SK-N-SH treated with all-trans-retinoic acid at 6 μM for 48 hours (cell line): ENCODE results near the gene MERTK.

ENCODE experiments used
- ARNTL ChIP-seq: fragments of 450-650 bp; formaldehyde crosslinking; IDR thresholded peaks from 2 replicates; pipeline ENCODE4 v1.5.0; 2020; ENCODE audit warnings: low read depth, mild to moderate bottlenecking, moderate library complexity, borderline replicate concordance
- CREB5 ChIP-seq: fragments of 250-450 bp; sonication (Bioruptor Pico); IDR thresholded peaks from 2 replicates; pipeline ENCODE4 v1.5.1; 2020; ENCODE audit warnings: low read depth, mild to moderate bottlenecking, moderate library complexity
- CSRNP3 ChIP-seq: fragments of 250-450 bp; sonication (Bioruptor Pico); IDR thresholded peaks from 2 replicates; pipeline ENCODE4 v1.5.1; 2021; ENCODE audit warnings: mild to moderate bottlenecking, moderate library complexity
- ESRRG ChIP-seq: fragments of 250-450 bp; sonication (Bioruptor Pico); IDR thresholded peaks from 2 replicates; pipeline ENCODE4 v1.6.1; 2021; ENCODE audit warnings: mild to moderate bottlenecking
- GLIS3 ChIP-seq: fragments of 250-450 bp; sonication (Bioruptor Pico); IDR thresholded peaks from 2 replicates; pipeline ENCODE4 v1.5.0; 2020; ENCODE audit warnings: mild to moderate bottlenecking, moderate library complexity
- ISL1 ChIP-seq: fragments of 250-450 bp; sonication (Bioruptor Pico); IDR thresholded peaks from 2 replicates; pipeline ENCODE4 v2.1.2; 2022; ENCODE audit warnings: mild to moderate bottlenecking, moderate library complexity
- OSR1 ChIP-seq: fragments of 250-450 bp; sonication (Bioruptor Pico); IDR thresholded peaks from 2 replicates; pipeline ENCODE4 v1.8.0; 2022; ENCODE audit warnings: moderate library complexity, mild to moderate bottlenecking, inconsistent platforms
- PATZ1 ChIP-seq: fragments of 250-450 bp; sonication (Bioruptor Pico); IDR thresholded peaks from 2 replicates; pipeline ENCODE4 v1.8.0; 2020; ENCODE audit warnings: mild to moderate bottlenecking, moderate library complexity, borderline replicate concordance
- RARB ChIP-seq: fragments of 250-450 bp; sonication (Bioruptor Pico); IDR thresholded peaks from 2 replicates; pipeline ENCODE4 v1.8.0; 2021; ENCODE audit warnings: mild to moderate bottlenecking, moderate library complexity
- SNAI2 ChIP-seq: fragments of 250-450 bp; sonication (Bioruptor Pico); IDR thresholded peaks from 2 replicates; pipeline ENCODE4 v1.5.0; 2020; ENCODE audit warnings: mild to moderate bottlenecking, moderate library complexity
- TOX ChIP-seq: fragments of 250-450 bp; sonication (Bioruptor Pico); IDR thresholded peaks from 2 replicates; pipeline ENCODE4 v1.8.0; 2021; ENCODE audit warnings: mild to moderate bottlenecking, moderate library complexity, borderline replicate concordance
- ZFP3 ChIP-seq: fragments of 250-450 bp; sonication (Bioruptor Pico); IDR thresholded peaks from 2 replicates; pipeline ENCODE4 v1.5.0; 2020; ENCODE audit warnings: mild to moderate bottlenecking, moderate library complexity
- ZNF70 ChIP-seq: fragments of 450-650 bp; formaldehyde crosslinking; IDR thresholded peaks from 2 replicates; pipeline ENCODE4 v1.5.0; 2020; ENCODE audit warnings: mild to moderate bottlenecking, moderate library complexity

GRCh38 chr2:112019569-112019982, 121.2 kb downstream of the MERTK start:
- TF ChIP-seq ISL1 (no peak), CREB5 (CRISPR knock-in tag) (no peak), ESRRG (no peak), ZFP3 (CRISPR knock-in tag) (no peak), RARB (no peak), TOX (CRISPR knock-in tag) (no peak), CSRNP3 (CRISPR knock-in tag) (no peak), OSR1 (CRISPR knock-in tag) (no peak), PATZ1 (CRISPR knock-in tag) (no peak), GLIS3 (no peak), SNAI2 (no peak), ARNTL (CRISPR knock-in tag) (no peak), ZNF70 (CRISPR knock-in tag) (no peak)
